Measurements from ENCODE around the gene SENP3.

Gene SENP3

DNA sequence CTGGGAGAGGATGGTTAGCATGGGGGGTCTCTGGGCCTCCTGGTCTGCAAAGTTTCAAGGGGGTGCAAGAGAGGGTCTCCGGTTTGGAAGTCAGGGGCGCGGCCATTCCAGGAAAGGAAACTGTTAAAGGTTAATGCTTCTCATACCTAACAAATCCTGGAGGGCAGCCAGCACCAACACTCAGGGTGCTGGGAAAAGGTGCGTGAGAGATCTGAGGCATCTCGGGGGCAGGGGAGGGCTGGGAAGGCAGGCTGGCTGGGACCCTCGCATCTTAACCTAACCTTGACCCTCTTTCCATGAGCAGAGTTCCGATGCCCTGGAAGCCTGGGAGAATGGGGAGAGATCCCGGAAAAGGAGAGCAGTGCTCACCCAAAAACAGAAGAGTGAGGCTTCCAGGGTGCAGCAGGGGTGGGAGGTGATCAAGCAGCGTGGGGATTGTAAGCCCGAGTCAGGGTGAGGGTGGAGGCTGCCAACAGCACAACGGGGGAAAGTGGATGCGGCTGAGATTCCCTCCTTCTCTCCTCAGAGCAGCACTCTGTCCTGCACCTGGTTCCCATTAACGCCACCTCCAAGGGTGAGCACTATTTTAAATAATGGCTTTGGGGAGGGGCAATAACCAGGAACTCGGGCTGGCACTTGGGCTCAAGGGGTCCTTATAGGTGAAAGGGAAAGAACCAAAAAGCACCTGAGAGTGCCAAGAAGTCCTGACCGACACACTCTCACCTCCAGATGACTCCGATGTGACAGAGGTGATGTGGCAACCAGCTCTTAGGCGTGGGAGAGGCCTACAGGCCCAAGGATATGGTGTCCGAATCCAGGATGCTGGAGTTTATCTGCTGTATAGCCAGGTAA lies 2.2 kb upstream of the SENP3 start:
- no peak overlapping the region for H3K4me3 ChIP-seq (ENCODE audit: control insufficient read depth, low read depth, low read length)

GRCh38 chr17:7560172-7561027 lies 1.3 kb upstream of the SENP3 start:
- peak overlapping the region; percentile 82 for H3K4me3 ChIP-seq (ENCODE audit: control insufficient read depth, low read depth, low read length)
- TF ChIP-seq, protein P1, sequence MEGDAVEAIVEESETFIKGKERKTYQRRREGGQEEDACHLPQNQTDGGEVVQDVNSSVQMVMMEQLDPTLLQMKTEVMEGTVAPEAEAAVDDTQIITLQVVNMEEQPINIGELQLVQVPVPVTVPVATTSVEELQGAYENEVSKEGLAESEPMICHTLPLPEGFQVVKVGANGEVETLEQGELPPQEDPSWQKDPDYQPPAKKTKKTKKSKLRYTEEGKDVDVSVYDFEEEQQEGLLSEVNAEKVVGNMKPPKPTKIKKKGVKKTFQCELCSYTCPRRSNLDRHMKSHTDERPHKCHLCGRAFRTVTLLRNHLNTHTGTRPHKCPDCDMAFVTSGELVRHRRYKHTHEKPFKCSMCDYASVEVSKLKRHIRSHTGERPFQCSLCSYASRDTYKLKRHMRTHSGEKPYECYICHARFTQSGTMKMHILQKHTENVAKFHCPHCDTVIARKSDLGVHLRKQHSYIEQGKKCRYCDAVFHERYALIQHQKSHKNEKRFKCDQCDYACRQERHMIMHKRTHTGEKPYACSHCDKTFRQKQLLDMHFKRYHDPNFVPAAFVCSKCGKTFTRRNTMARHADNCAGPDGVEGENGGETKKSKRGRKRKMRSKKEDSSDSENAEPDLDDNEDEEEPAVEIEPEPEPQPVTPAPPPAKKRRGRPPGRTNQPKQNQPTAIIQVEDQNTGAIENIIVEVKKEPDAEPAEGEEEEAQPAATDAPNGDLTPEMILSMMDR (IDR thresholded peaks at IDR 0.05; ENCODE audit: control insufficient read depth, insufficient read depth, low read depth, low read length, missing control alignments), result peak; percentile 72
- no peak for DNase-seq (ENCODE audit: low read depth)

More for the DNA sequence above, 2.2 kb upstream of the SENP3 start:
- TF ChIP-seq, protein P1 (IDR thresholded peaks at IDR 0.05; ENCODE audit: control insufficient read depth, insufficient read depth, low read depth, low read length, missing control alignments), result no peak
- DNase-seq (ENCODE audit: low read depth), result no peak

GRCh38 chr17:7561028-7561575 lies 617 bp upstream of the SENP3 start:
- H3K4me3 ChIP-seq (ENCODE audit: control insufficient read depth, low read depth, low read length), result peak overlapping the region; percentile 82
- TF ChIP-seq, protein P1 (IDR thresholded peaks at IDR 0.05; ENCODE audit: control insufficient read depth, insufficient read depth, low read depth, low read length, missing control alignments), result peak; percentile 92
- DNase-seq (ENCODE audit: low read depth), result no peak

- no peak for DNase-seq (ENCODE audit: low read depth)
- H3K4me3 ChIP-seq (ENCODE audit: control insufficient read depth, low read depth, low read length), result peak overlapping the region; percentile 82
- TF ChIP-seq, protein P1 (IDR thresholded peaks at IDR 0.05; ENCODE audit: control insufficient read depth, insufficient read depth, low read depth, low read length, missing control alignments), result no peak
These were observed 488 bp downstream of the SENP3 start for GRCh38 chr17:7562208-7562605.

DNA sequence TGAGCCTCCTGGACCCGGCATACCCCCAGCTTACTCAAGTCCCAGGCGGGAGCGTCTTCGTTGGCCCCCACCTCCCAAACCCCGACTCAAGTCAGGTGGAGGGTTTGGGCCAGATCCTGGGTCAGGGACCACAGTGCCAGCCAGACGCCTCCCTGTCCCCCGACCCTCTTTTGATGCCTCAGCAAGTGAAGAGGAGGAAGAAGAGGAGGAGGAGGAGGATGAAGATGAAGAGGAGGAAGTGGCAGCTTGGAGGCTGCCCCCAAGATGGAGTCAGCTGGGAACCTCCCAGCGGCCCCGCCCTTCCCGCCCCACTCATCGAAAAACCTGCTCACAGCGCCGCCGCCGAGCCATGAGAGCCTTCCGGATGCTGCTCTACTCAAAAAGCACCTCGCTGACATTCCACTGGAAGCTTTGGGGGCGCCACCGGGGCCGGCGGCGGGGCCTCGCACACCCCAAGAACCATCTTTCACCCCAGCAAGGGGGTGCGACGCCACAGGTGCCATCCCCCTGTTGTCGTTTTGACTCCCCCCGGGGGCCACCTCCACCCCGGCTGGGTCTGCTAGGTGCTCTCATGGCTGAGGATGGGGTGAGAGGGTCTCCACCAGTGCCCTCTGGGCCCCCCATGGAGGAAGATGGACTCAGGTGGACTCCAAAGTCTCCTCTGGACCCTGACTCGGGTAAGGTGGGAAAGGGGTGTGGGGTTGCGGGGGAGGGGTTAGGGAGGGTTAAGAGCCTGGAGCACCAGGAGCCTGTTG lies 1.6 kb downstream of the SENP3 start:
- TF ChIP-seq, protein P1 (IDR thresholded peaks at IDR 0.05; ENCODE audit: control insufficient read depth, insufficient read depth, low read depth, low read length, missing control alignments), result no peak
- H3K4me3 ChIP-seq (ENCODE audit: control insufficient read depth, low read depth, low read length), result peak overlapping the region; percentile 82
- DNase-seq (ENCODE audit: low read depth), result no peak

DNA sequence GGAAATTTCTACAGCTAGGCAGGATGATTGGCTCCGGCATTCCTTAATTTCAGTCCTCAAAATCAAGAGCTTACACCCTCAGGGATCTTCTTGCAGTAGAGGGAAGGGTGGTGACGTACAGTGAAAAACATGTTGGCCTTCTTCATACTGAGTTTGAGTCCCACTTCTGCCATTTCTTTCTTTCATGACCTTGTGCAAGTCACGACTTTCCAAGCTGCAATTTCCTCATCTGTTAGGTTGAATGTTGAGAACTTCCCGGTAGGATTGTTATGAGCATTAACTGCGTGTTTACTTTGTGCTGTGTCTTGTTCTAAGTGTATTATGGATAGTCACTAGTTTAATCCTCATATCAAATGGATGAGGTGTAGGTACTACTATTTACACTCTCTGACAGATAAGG lies 7.9 kb downstream of the SENP3 start:
- no peak for DNase-seq (ENCODE audit: low read depth)
- no peak overlapping the region for H3K4me3 ChIP-seq (ENCODE audit: control insufficient read depth, low read depth, low read length)
- TF ChIP-seq, protein P1 (IDR thresholded peaks at IDR 0.05; ENCODE audit: control insufficient read depth, insufficient read depth, low read depth, low read length, missing control alignments), result no peak
